BJ (cell line): ENCODE results near the gene MAPKAP1. TPM values are rescaled to one million over a fixed set of nuclear protein-coding genes. Genes with fewer than 3 reads are reported as not detected.

Experiments
- CTCF ChIA-PET: fragments of 350-600 bp; formaldehyde crosslinking; extraction: SDS; loops from one replicate; lab custom pipeline; 2021; ENCODE audit warnings: antibody characterized with exemption, inconsistent platforms; lab: Yijun Ruan, JAX
- POLR2A ChIA-PET: fragments of 300-600 bp; sonication (Branson Sonifier 250); formaldehyde crosslinking; extraction: SDS; loops from one replicate; lab custom pipeline; 2021; ENCODE audit warnings: antibody characterized with exemption; lab: Charles Lee
- DNase-seq: peaks from one replicate; pipeline ENCODE4 v3.0.0-alpha.2; 2011; ENCODE audit warnings: low read depth
- H3K27me3 ChIP-seq: 2 replicates; pipeline ENCODE4 v1.6.0; 2011; ENCODE audit warnings: low read length; ENCODE audit not compliant: control insufficient read depth, insufficient read depth
- H3K36me3 ChIP-seq: 2 replicates; pipeline ENCODE4 v1.5.1; 2011; ENCODE audit warnings: low read length; ENCODE audit not compliant: control insufficient read depth, insufficient read depth
- H3K4me3 ChIP-seq: 2 replicates; pipeline ENCODE4 v1.5.1; 2011; ENCODE audit warnings: low read depth, mild to moderate bottlenecking, control low read depth, low read length
- polyA plus RNA-seq: library from polyadenylated mRNA; depleted of rRNA; stranded (reverse); fragments of >200 nt; gene quantifications from 2 replicates; pipeline ENCODE4 v1.2.3, GENCODE V29; 2011
- TF ChIP-seq, protein P1 (sequence below): IDR thresholded peaks from 2 replicates; pipeline ENCODE4 v1.5.1; 2011; ENCODE audit warnings: low read depth, mild to moderate bottlenecking, control low read depth, inconsistent platforms, low read length, moderate library complexity; ENCODE audit not compliant: insufficient read depth

Gene MAPKAP1
- polyA plus RNA-seq, 1 experiment = 113 TPM

DNA sequence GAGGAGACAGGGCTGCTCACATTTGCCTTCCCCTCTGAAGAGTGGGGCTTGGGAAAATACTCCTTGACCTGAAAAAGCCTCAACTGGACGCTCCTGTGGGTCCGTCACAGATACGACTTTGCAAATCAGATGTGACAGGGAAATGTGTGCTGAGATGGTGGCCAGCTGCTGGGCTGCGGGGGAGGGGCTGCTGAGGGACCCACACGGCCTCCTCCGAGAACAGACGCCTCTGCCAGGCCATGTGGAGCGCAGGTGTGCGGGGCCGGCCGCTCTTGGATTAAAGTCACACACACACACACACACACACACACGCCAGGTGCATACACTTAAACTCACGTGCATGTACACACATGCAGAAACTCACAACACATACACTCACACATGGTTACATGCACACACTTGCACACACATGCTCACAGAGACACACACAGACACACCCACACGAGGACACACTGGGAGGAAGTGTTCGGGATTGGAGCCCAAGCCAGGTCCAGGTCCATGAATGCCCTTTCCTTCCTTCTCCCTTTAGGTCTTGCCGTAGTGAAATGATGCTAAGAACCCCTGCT, 278.0 kb downstream of the MAPKAP1 start:
- no peak for DNase-seq
- ChIA-PET POLR2A (no interaction called here), CTCF (interaction anchor here (0.9 to 1.4 kb wide), 2 partner anchors 13 to 138 kb away, joined by 3 read pairs; no protein-coding TSS in a partner anchor)
- TF ChIP-seq, protein P1, sequence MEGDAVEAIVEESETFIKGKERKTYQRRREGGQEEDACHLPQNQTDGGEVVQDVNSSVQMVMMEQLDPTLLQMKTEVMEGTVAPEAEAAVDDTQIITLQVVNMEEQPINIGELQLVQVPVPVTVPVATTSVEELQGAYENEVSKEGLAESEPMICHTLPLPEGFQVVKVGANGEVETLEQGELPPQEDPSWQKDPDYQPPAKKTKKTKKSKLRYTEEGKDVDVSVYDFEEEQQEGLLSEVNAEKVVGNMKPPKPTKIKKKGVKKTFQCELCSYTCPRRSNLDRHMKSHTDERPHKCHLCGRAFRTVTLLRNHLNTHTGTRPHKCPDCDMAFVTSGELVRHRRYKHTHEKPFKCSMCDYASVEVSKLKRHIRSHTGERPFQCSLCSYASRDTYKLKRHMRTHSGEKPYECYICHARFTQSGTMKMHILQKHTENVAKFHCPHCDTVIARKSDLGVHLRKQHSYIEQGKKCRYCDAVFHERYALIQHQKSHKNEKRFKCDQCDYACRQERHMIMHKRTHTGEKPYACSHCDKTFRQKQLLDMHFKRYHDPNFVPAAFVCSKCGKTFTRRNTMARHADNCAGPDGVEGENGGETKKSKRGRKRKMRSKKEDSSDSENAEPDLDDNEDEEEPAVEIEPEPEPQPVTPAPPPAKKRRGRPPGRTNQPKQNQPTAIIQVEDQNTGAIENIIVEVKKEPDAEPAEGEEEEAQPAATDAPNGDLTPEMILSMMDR = no peak
- no peak overlapping the region for H3K4me3 ChIP-seq
- no peaks in the 10 kb centered on the region for H3K27me3 ChIP-seq
- no peaks in the 10 kb centered on the region for H3K36me3 ChIP-seq

DNA sequence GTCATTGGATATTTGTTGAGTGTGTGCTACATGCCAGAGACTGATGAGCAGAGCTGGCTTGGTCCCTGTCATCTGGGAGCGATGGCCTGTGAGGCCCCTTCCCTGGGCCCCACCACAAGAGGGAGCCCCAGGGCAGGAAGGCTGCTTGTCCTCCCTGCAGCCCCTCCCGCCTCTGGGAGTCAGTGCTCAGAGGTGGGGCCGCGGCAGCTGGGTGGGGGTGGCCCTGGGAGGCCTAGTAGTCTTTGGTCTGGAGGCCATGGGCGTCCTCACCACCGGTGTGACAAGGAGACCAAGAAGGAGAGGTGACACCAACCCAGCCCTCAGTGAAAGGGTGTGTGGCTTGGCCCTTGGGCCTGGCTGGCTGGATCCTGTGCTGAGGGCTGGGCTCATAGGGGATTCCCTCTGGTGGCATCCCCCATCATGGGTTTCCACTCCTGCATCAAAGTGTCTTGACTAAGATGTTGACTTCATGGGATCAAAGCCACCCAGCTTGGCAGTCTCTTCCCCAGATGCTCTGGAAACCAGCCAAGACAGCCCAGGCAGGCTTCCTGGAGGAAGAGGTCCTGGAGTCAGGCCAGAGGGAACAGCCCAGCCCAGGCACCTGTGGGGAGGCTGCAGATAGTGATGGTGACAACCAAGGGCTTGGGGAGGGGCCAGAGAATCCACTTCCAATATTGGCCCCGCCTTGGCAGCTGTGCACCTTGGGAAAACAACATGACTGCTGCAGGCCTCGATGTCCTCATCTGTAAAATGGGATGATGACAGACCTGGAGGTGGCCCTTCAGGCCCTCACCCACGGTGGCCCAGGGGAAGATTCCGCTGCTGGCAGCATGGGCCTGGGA, 278.7 kb downstream of the MAPKAP1 start:
- Histone ChIP-seq H3K36me3 (no peaks in the 10 kb centered on the region), H3K4me3 (no peak overlapping the region), H3K27me3 (no peaks in the 10 kb centered on the region)
- DNase-seq = no peak
- ChIA-PET POLR2A (no interaction called here), CTCF (interaction anchor here (0.7 to 1.7 kb wide), 4 partner anchors 14 to 801 kb away, joined by 3 to 6 read pairs (median 4); no protein-coding TSS in a partner anchor)
- TF ChIP-seq, protein P1 = peak; percentile 57

DNA sequence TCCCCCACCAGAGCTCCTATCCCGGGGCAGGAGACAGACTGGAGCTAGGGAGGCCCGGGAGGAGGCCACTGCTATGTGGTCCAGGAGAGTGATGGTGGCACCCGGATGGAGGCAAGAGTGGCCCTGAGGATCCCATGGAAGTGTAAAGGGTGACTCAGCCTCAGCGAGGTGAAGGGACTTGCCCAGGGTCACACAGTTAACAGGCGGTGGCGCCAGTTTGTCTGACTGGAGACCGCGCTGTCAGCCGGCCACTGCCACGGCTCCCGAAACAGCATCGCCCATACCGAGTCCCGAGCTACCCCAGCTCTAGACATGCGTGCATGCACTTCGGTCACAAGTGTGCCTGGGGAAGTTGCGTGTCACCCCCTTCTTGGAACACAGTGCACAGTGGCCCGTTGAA, 279.5 kb downstream of the MAPKAP1 start:
- ChIA-PET CTCF (interaction anchor here (0.7 to 1.7 kb wide), 5 partner anchors 15 to 802 kb away, joined by 3 to 6 read pairs (median 4); no protein-coding TSS in a partner anchor), POLR2A (no interaction called here)
- Histone ChIP-seq H3K27me3 (no peaks in the 10 kb centered on the region), H3K36me3 (no peaks in the 10 kb centered on the region), H3K4me3 (no peak overlapping the region)
- TF ChIP-seq, protein P1 = no peak
- no peak for DNase-seq

DNA sequence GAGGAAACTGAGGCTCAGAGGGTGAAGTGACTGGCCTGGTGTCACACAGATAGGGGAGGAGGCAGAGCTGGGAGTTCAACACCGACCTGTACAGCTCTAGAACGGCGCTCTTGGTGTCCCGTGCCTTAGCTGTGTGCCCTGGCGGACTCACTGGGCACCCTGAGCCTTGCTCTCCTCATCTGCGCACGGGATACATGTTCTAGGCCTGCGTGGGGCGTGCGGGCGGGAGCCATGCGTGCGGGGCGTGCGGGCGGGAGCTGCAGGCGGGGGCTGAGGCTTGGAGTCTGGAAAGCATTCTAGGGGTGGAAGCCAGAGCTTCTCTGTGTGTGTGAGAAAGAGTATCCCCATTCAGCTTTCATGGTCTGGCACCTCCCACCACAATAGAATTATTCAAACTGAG, 280.1 kb downstream of the MAPKAP1 start:
- ChIA-PET POLR2A (no interaction called here), CTCF (interaction anchor here (0.9 to 1.7 kb wide), 4 partner anchors 8 to 36 kb away, joined by 3 to 4 read pairs (median 3); no protein-coding TSS in a partner anchor)
- Histone ChIP-seq H3K36me3 (no peaks in the 10 kb centered on the region), H3K27me3 (no peaks in the 10 kb centered on the region), H3K4me3 (no peak overlapping the region)
- TF ChIP-seq, protein P1 = no peak
- DNase-seq = no peak

DNA sequence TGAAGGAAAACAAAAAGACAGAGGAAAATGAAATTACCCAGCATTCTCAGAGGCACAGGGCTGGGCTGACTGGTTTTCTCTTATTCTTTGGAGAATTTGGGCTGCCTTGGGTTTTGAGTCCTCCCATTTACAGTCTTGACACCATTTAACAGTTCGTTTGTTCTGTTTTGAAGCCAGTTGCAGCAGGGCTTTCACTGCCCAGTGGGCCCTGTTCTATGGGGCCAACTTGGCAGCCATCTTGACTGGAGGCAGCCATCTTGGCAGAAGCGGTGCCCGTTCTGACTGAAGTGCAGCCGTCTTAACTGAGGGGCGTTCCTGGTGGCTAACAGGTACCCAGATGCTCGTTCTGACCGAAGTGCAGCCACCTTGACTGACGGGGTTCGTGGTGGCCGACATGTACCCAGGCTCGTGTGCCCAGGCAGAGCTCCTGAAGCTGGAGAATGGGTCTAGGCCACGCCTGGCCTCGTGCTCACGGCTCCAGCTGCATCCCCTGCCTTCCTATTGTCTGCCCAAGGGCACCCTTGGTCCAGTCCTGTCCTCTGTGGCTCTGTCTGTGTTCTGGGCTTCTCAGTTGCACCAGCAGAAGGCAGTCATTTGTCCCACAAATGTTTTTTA, 281.0 kb downstream of the MAPKAP1 start:
- ChIA-PET POLR2A (no interaction called here), CTCF (no interaction called here)
- TF ChIP-seq, protein P1 = no peak
- Histone ChIP-seq H3K4me3 (no peak overlapping the region), H3K27me3 (no peaks in the 10 kb centered on the region), H3K36me3 (no peaks in the 10 kb centered on the region)
- no peak for DNase-seq
